Hepatocyte (in vitro differentiated cells): ENCODE data around the gene WNK2. TPM values are rescaled to one million over a fixed set of nuclear protein-coding genes. Genes with fewer than 3 reads are reported as not detected.
"Not testable (repeated sequence)": the region's sequence is repeated elsewhere in the genome, so short reads cannot be mapped to it uniquely, and the experiment has no call there.

ENCODE experiments used
- DNase-seq: peaks from one replicate; pipeline ENCODE4 v3.0.0-alpha.2; 2016; ENCODE audit warnings: low spot score
- H2AFZ ChIP-seq: fragments of 200-600 bp; sonication (generic); 2 replicates; pipeline ENCODE4 v1.6.0; 2016; ENCODE audit warnings: antibody characterized with exemption, mild to moderate bottlenecking
- H3K27ac ChIP-seq: fragments of 200-600 bp; sonication (generic); 2 replicates; pipeline ENCODE4 v1.5.1; 2016; ENCODE audit warnings: mild to moderate bottlenecking
- H3K27me3 ChIP-seq: fragments of 200-600 bp; sonication (generic); 2 replicates; pipeline ENCODE4 v1.6.1; 2016
- H3K36me3 ChIP-seq: fragments of 200-600 bp; sonication (generic); replicated peaks from 2 replicates; pipeline ENCODE4 v1.5.1; 2016; ENCODE audit warnings: low read depth; ENCODE audit not compliant: insufficient read depth
- H3K4me1 ChIP-seq: fragments of 200-600 bp; sonication (generic); 2 replicates; pipeline ENCODE4 v1.5.1; 2016; ENCODE audit warnings: mild to moderate bottlenecking, moderate library complexity; ENCODE audit not compliant: insufficient read depth
- H3K4me2 ChIP-seq: fragments of 200-600 bp; sonication (generic); 2 replicates; pipeline ENCODE4 v1.6.0; 2016
- H3K4me3 ChIP-seq: fragments of 200-600 bp; sonication (generic); 2 replicates; pipeline ENCODE4 v1.5.1; 2016; ENCODE audit warnings: mild to moderate bottlenecking
- H3K79me2 ChIP-seq: fragments of 200-600 bp; sonication (generic); 2 replicates; pipeline ENCODE4 v1.6.0; 2017; ENCODE audit warnings: mild to moderate bottlenecking
- H3K9me2 ChIP-seq: fragments of 200-600 bp; sonication (generic); replicated peaks from 2 replicates; pipeline ENCODE4 v1.6.0; 2017; ENCODE audit warnings: mild to moderate bottlenecking; ENCODE audit not compliant: insufficient read depth
- H3K9me3 ChIP-seq: fragments of 200-600 bp; sonication (generic); 2 replicates; pipeline ENCODE4 v1.5.1; 2016; ENCODE audit warnings: low read depth, mild to moderate bottlenecking
- H4K20me1 ChIP-seq: fragments of 200-600 bp; sonication (generic); 2 replicates; pipeline ENCODE4 v1.6.0; 2016; ENCODE audit warnings: mild to moderate bottlenecking; ENCODE audit not compliant: insufficient read depth, poor library complexity, severe bottlenecking
- CTCF ChIP-seq: fragments of 200-600 bp; sonication (generic); IDR thresholded peaks from 2 replicates; pipeline ENCODE4 v1.5.1; 2016; ENCODE audit warnings: antibody characterized with exemption, mild to moderate bottlenecking; ENCODE audit not compliant: poor library complexity
- EZH2 ChIP-seq: fragments of 200-600 bp; sonication (generic); IDR thresholded peaks from 2 replicates; pipeline ENCODE4 v1.6.1; 2016; ENCODE audit warnings: antibody characterized with exemption, mild to moderate bottlenecking, borderline replicate concordance
- EZH2phosphoT487 ChIP-seq: fragments of 200-600 bp; sonication (generic); IDR thresholded peaks from one replicate; pipeline ENCODE4 v1.6.1; 2018; ENCODE audit warnings: antibody characterized with exemption, mild to moderate bottlenecking, low read depth, moderate library complexity; ENCODE audit not compliant: unreplicated experiment, severe bottlenecking
- WGBS: methylation state at CpG from one replicate; pipeline ENCODE4 v1.1.6; 2016; ENCODE audit warnings: low lambda C conversion rate; ENCODE audit errors: missing lambda C conversion rate; 5-methylcytosine and 5-hydroxymethylcytosine counted together
- polyA plus RNA-seq: library from polyadenylated mRNA; unstranded; fragments of >200 nt; fragmentation: Nextera tagmentation; extraction: Ambion mirVana; gene quantifications from 2 replicates; pipeline ENCODE4 v1.2.1, GENCODE V29; 2016
- total RNA-seq: library from RNA; depleted of rRNA; stranded (reverse); fragments of >200 nt; gene quantifications from 2 replicates; pipeline ENCODE4 v1.2.3, GENCODE V29; 2014

WNK2 gene
- total and polyA plus RNA-seq, 2 experiments from 2014 or later = 8.9 to 13.5 TPM

- no peak overlapping the region for H2AFZ ChIP-seq
- no peaks in the 10 kb centered on the region for H4K20me1 ChIP-seq
- no peaks in the 10 kb centered on the region for H3K4me1 ChIP-seq
- H3K4me2 ChIP-seq = no peak overlapping the region
- H3K79me2 ChIP-seq = no peaks in the 10 kb centered on the region
- no peak for TF ChIP-seq EZH2
- no peak for TF ChIP-seq EZH2phosphoT487
- no peak for TF ChIP-seq CTCF
- DNase-seq = no peak
- no peak overlapping the region for H3K27ac ChIP-seq
- H3K4me3 ChIP-seq = no peak overlapping the region
- H3K27me3 ChIP-seq = no peaks in the 10 kb centered on the region
- H3K9me2 ChIP-seq = no peaks in the 10 kb centered on the region
- 93% methylated on average over 8 of the region's 12 CpGs for WGBS
- no peaks in the 10 kb centered on the region for H3K36me3 ChIP-seq
- H3K9me3 ChIP-seq = peaks cover 5% of the 10 kb centered on the region
These were observed 182.1 kb downstream of the WNK2 start for GRCh38 chr9:93366119-93366447.

DNA sequence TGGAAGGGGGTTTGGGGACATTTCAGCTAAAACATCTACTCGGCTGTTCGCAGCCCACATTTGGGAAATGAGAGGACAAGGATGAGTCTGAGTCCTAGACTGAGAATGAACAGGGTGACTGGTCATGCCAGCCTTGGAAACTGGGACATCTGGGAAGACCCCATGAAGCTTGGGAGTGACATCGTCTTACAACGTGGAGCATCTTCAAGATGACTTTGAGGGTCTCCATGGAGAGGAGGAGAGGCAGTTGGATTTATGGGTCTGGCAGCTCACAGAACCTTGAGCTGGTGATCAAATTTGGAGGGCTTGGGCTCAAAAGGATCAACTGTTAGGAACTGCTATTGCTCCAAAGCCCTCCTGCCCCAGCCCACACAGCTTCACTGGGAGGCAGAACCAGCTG is 182.5 kb downstream of the WNK2 start:
- H4K20me1 ChIP-seq, H2AFZ ChIP-seq, H3K9me2 ChIP-seq, H3K4me1 ChIP-seq, H3K4me2 ChIP-seq, H3K9me3 ChIP-seq, H3K4me3 ChIP-seq, H3K79me2 ChIP-seq, DNase-seq, H3K27ac ChIP-seq, H3K27me3 ChIP-seq, H3K36me3 ChIP-seq: not testable (repeated sequence)
- WGBS = 93% methylated on average over 4 of the region's 4 CpGs

- TF ChIP-seq EZH2 = no peak
- no peak for TF ChIP-seq CTCF
- no peak for TF ChIP-seq EZH2phosphoT487
- Histone ChIP-seq H3K4me2 (no peak overlapping the region), H3K36me3 (no peaks in the 10 kb centered on the region), H3K27me3 (no peaks in the 10 kb centered on the region), H3K27ac (no peak overlapping the region), H3K9me2 (no peaks in the 10 kb centered on the region), H3K79me2 (no peaks in the 10 kb centered on the region), H3K4me1 (no peaks in the 10 kb centered on the region), H2AFZ (no peak overlapping the region), H4K20me1 (no peaks in the 10 kb centered on the region), H3K4me3 (no peak overlapping the region), H3K9me3 (no peaks in the 10 kb centered on the region)
- DNase-seq = no peak
- 87% methylated on average over 1 of the region's 1 CpG for WGBS
These were observed 184.5 kb downstream of the WNK2 start for GRCh38 chr9:93368437-93368836.

- DNase-seq = no peak
- Histone ChIP-seq H4K20me1 (no peaks in the 10 kb centered on the region), H3K4me1 (no peaks in the 10 kb centered on the region), H3K4me3 (no peak overlapping the region), H3K9me2 (no peaks in the 10 kb centered on the region), H3K36me3 (no peaks in the 10 kb centered on the region), H2AFZ (no peak overlapping the region), H3K27me3 (no peaks in the 10 kb centered on the region), H3K4me2 (no peak overlapping the region), H3K9me3 (no peaks in the 10 kb centered on the region), H3K79me2 (no peaks in the 10 kb centered on the region), H3K27ac (no peak overlapping the region)
- TF ChIP-seq CTCF = no peak
- no peak for TF ChIP-seq EZH2
- TF ChIP-seq EZH2phosphoT487 = no peak
- WGBS = 95% methylated on average over 1 of the region's 1 CpG
These were observed 185.7 kb downstream of the WNK2 start for GRCh38 chr9:93369686-93370085.

Other genes starting within 250 kb of the WNK2 start
- 5.8 and 6.3 TPM in 2 replicates for gene FGD3, start 236.6 kb upstream of the WNK2 start, total RNA-seq
- gene FGD3, start 236.6 kb upstream of the WNK2 start, polyA plus RNA-seq = 4.1 and 6.5 TPM in 2 replicates
- 11.4 and 14.3 TPM in 2 replicates for gene SUSD3, start 125.4 kb upstream of the WNK2 start, total RNA-seq
- 13.5 and 17.3 TPM in 2 replicates for gene SUSD3, start 125.4 kb upstream of the WNK2 start, polyA plus RNA-seq
- 45.3 and 51.3 TPM in 2 replicates for gene CARD19, start 87.9 kb upstream of the WNK2 start, total RNA-seq
- 67.5 and 72.1 TPM in 2 replicates for gene CARD19, start 87.9 kb upstream of the WNK2 start, polyA plus RNA-seq
- gene NINJ1, start 49.9 kb upstream of the WNK2 start, total RNA-seq = 55.4 and 67.9 TPM in 2 replicates
- 114 and 135 TPM in 2 replicates for gene NINJ1, start 49.9 kb upstream of the WNK2 start, polyA plus RNA-seq